GM19328 (cell line): ENCODE results near the gene PLCH2.
"Not testable (repeated sequence)": the region's sequence is repeated elsewhere in the genome, so short reads cannot be mapped to it uniquely, and the experiment has no call there.

Experiments
- ATAC-seq: cut with Tn5 transposase; IDR thresholded peaks from one replicate; pipeline ENCODE4 v1.9.1; 2021; ENCODE audit warnings: mild to moderate bottlenecking, moderate library complexity; ENCODE audit not compliant: unreplicated experiment

The PLCH2 gene

DNA sequence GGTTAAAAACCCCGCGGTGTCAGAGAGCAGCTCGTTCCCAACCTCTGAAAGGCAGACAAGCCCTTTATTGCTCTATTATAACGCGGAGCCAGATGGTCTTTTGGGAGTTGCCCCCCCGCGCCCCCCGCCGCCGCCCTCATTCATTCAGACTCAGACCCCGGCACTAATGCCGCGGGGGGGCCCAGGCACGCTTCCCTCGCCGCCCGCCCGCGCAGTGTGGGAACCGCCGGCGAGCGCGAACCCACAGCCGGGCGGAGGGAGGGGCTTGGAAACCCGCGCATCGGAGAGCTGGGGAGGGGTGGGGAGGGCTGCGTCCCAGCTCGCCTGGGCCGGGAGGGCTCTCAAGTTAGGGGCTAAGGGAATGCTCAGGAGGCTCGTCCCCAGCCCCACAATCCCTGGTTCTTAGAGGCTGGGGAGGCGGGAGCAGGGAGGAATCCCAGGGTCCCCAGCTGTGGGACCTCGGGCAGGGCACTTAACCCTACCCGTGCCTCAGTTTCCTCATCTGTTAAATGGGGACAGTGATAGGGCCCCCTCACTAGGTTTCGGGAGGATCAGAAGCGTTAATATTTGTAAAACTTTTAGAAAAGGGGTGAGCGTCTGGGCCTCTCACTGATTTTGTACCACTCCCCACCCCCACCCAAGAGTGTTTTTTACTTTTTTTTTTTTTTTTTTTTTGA is 64.9 kb downstream of the PLCH2 start:
- no peak for ATAC-seq

DNA sequence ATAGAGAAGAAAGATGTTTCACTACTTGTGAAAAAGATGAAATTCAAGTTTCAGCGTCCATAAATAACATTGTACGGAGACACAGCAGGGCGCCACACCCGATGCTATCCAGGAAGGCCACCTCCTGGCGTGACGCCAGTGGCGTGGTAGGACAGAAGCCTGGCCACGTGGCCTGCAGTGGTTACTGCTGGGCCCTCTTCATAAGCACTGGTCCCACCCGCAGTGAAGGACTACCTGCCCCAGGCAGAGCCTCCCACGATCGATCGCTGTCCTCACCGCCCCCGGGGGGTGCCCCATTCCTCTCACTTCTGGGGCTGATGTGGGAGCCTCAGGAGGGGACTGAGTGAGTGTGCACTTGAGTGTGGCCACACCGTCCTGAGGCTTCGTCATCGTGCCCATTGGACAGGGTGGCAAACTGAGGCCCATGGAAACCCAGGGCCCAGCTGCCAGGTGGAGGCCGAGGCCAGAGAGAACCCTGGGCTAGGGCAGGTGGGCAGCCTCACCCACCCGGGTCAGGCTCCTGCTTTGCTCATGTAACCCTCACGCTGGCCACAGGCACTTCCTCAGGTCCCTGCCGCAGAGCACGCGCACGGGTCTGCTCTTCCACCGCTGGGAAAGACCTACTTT is 65.6 kb downstream of the PLCH2 start:
- ATAC-seq: no peak

DNA sequence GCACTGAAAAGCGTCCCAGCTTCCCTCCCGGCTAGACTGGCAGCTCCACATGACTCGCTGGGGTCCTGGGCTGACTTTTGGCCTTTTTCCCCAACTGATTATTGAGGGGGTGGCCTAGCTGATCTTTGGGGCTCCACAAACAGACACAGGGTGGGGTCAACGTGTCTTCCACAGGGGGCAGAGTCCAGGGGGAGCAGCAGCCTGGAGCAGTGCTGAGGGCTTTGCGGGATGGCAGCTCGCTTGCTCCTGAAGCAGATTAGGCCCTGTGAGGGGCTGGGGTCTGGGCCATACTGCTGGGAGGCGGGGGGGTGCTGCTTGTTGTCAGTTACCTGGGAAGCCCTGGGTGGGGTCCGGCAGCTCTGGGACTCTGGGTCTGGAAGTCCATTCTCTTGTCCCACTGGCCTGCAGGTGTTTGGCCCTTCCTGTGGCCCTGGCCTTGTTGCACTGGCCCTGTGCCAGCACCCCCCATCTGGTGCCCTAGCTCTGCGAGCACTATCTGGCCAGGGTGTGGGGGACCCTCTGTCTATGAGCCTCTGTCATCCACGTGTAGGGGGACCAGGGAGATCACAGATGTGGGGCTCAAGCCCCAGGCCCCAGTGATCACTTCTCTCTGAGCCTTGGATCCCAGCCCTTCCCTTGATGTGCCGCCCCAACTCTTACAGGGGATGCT is 66.3 kb downstream of the PLCH2 start:
- ATAC-seq: no peak

DNA sequence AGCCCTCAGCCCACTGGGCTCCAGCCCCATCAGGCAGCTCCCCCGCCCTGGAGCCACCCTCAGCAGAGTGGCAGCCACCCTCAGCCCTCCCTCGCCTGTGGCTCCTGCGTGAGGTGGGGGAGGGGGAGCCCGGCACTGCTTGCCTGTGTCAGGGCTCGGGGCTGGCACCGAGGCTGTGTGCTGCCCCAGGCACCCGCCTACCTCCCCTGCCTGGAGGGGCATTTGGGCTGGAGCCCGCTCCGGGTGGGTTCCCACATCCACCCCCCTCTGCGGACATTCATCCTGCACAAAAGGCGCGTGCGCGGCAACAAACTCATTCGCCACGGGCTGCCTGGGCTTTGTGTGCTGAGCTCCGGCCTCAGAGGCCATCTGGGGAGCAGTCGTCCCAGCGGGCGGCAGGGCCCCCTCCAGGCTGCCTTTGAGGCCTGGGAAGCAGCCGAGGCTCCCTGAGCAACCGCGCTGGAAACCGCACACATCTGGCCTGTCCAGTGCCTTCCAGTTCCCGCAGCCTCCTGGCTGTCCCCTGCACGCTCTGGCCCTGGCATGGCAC is 67.5 kb downstream of the PLCH2 start:
- no peak for ATAC-seq

DNA sequence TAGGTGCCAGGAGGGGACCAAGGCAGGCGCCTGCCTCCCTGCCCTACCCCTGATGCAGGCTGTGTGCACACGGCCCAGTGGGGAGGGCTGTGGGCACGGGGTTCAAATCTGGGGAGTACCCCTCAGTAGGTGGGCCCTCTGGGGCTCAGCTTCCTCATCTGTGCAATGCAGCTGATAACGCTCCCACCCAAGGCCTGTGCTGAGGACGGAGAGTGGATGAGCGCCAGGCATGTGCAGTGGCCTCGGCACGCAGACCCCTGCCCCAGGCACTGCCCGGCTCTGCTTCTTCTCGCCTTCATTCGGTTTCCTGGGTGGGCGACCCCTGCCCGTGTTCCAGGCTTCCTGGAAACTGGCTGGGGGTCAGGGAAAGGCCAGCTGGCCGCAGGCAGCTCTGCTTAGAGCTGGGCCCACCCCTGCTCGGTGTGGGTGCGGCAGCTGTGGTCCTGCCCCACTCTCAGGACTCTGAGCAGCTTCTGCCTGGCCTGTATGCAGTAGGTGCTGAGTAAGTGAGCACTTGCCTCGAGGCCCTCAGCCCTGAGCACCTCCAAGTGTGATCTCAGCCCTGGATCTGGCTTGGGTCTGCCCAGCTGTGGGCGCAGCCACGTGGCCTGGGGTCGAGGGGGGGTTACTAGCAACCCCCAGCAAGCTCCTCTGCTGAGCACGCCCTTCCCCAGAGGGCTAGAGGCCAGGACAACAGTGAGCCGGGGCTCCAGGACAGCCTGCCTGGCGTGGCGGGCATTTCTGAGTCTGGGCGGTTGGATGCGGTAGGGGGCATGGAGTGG is 68.2 kb downstream of the PLCH2 start:
- no peak for ATAC-seq

DNA sequence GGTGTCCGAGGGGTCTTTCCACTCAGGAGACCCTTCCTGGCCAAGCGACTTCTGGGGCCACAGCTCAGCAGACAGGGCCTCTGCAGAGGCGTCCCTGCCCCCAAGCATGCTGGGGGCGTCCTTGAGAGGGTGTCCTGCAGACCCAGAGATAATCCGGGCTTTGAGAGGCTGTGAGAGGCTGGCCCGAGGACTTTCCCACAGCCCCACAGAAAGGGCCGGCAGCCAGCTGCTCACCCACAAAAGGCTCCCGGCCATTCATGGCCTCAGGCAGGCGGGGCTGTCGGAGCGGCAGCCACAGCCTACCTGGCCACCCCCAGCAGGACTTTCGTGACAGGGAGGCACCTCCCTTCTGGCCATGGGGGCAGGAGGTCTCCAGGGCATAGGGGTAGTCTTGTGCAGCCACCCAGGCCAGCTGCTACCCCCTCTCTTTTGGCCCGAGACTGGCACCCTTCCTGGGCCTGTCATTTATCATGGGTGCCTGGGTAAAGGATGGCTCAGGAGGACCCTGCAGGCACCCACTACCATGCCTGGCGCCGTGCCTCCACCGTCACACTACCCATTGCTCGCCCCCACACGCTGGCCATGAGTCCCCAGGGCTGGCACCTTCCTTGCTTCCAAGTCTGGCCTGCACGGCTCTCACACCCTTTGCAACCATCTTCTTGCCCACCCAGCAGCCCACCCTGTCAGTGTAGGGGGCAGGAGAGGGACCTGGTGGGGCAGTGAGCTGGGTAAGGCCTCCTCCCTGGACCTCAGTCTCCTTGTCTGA is 69.0 kb downstream of the PLCH2 start:
- no peak for ATAC-seq

DNA sequence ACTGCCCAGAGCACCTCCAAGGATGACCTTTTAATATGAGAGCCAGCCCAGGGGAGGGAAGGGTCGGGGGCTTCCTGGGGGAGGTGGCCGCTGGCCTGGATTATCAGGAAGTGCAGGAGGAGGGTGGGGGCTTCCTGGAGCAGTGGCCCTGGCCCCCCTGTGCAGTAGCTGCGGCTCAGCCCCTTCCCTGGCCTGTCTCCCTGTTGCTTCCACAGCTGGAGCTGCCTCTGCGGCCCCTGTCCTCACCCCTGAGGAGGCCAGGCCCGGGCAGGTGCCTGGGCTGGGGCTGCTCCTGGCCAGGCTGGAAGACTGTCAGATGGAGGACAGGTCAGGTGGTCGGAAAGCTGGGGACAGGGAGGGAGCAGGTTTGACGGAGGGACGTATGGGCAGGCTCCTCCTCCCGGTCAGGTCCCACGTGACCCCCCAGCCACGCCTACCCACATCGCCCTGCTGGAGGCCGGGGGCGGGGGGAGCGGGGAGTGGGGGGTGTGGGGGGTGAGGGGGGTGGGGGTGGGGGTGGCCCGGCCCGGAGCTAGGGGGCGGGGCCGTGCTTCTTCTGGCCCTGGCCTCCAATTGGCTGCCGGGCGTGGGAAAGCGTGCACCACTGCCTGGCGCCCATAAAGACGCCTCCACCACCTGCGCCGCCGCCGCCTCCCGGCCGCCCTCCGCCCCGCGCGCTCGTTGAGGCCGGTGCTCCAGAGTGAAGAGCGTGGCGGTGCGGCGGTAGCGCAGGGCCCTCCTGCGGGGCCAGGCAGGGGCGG is 69.8 kb downstream of the PLCH2 start:
- peak; percentile 36 for ATAC-seq

DNA sequence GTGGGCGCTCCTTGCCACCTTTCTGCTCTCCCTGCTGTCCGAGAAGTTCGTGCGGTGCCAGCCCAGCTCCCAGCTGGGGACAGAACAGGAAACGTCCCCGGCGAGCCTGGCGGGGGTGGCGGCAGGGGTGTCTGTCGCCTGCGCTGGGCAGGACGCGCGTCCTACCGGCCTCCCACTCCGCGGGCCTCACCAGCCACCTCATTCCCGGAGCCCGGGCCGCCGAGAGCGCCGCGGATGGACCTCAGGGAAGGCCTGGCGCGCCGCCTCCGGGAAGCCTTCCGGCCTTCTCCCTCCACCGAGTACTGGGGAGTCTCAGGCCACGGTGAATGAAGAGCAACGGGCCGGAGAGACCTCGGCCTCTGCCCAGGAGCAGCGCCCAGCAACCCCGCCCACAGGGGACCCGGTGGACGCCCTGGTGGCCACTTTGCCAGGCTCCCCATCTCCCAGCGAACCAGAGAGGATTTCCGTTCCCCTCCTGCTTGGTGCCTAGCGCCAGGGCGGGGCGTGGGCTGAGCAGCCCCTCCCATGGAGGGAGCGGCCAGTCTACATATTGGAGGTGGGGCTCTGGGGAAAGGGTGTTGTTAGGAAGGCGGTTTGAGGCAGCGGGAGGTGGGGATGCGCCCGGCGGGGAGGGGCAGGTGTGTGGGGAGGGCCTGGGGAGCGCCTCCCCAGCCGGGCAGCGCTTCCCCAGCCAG is 70.6 kb downstream of the PLCH2 start:
- ATAC-seq: peak; percentile 30

DNA sequence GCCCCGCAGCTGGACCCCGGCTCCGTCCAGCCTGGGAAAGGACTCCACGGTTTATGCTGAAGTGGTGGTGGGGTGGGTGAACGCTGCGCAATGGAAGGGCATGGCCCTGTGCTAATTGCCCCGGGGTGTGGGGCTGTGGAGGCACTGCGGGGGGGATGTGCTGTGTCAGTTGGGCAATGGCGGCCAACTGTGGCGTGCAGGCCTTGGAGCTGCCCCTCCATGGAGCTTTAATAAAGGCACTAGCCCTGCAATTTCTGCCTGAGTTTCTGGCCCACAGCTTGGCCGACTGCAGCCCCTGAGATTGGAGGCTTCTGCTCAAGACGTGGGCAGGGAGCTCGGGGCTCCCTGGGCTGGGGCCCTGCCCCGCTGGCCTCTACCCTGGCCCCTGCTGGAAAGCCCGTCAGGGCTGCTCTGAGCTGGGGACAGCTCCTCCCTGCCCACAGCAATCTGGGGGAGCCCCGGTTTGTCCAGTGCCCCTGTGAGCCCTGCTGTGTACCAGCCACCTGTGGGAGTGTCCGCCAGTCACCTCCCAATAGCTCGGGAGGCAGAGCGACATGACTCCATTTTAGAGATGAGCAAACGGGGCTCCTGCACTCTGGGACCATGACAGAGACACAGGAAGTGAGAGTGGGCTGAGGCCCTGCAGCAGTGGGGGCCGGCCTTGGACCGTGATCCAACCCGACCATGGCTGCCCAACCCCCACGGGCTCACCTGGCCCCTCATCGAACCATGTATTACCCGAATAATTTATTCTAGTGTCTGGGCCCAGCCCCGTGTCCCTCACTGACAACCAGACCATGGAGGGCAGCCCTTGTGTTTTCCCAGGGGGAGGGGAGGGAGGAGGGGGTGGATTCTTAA is 71.3 kb downstream of the PLCH2 start:
- ATAC-seq: no peak

DNA sequence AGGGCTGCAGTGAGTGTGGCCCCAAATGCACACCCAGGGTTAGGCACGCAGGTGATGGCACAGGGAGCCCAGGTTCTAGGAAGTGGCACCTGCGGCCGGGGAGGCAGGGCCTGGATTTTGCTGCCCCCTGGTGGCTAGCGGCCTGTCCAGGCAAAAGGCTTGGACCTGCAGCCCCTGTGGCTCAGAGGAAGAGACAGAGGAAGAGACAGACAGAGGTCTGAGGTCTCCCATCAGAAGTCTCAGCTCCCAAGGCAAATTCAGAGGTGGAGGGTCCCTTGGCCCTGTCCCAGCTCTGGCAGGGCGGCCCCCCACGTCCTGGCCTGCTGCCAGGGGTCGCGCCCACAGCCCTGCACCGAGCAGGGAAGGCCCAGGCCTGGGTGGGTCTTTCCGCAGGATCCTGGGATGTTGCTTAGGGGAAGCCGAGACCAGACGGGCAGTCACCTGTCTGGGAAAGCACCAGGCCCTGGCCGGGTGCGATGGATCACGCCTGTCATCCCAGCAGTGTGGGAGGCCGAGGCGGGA is 72.0 kb downstream of the PLCH2 start:
- no peak for ATAC-seq

DNA sequence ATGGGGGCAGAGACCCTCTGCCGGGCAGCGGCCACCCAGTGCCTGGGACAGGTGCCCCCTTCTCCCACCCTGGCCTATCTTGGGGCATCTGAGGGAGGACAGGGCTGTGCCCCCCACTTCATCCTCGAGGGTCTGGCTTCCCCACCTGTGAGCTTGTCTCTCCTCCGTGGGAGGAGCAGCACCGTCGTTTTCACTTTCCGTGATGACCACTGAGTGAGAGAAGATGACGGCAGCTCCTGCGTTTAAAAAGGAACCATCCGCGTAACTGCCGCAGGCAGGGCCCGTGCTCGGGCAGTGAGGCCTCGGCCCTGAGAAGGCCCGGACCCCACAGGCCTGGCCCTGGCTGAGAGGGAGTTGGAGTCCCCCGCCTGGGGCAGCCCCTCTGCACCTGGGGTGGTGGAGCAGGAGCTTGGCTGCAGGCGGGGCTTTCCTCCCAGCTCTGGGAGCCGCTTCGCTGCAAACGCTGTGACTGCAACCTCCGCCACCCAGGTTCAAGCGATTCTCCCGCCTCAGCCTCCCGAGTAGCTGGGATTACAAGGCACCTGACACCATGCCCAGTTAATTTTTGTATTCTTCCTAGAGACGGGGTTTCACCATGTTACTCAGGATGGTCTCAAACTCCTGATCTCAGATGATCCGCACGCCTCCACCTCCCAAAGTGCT is 73.4 kb downstream of the PLCH2 start:
- not testable (repeated sequence) for ATAC-seq

DNA sequence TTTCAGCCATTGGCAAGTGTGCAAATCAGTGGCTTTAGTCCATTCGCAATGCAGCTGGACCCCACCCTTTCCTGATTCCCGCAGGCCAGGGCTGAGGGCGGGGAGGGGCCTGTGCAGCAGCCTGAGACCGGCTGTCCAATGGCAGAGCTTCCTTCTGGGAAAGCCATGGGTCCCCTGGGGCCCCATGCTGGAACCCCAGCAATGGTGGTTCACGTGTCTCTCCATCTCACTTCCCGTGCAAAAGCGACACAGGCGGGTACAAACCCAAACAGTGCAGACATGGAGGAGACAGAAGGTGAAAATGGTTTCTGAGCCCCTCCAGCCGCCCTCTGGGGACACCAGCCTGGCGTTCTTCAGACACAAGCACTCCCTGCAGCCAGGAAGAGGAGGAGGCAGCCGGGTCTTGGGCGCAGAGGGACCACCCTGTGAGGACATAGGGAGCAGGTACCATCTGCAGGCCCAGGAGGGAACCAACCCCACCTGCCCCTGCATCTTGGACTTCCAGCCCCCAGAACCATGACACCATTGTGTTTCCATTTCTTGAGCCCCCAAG is 74.3 kb downstream of the PLCH2 start:
- not testable (repeated sequence) for ATAC-seq

DNA sequence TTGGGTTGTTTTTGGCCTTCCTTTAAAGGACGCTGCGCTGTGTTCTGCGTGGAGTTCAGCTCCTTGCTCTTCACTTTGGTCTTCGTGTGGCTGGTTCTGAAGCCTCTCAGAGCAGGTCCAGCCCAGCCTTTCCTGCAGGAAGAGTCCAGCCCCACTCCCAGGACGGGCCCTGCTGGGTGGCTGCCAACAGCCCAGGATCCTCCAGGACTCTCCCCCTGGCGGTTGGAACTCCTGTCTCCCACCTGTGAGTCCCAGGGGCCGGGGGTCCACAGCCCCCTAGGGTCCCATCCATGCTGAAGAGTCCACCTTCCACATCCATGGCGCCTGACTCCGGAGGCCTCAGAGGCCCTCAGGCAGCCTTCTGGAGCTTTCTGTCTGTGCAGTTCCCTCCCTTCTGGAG is 75.5 kb downstream of the PLCH2 start:
- not testable (repeated sequence) for ATAC-seq

DNA sequence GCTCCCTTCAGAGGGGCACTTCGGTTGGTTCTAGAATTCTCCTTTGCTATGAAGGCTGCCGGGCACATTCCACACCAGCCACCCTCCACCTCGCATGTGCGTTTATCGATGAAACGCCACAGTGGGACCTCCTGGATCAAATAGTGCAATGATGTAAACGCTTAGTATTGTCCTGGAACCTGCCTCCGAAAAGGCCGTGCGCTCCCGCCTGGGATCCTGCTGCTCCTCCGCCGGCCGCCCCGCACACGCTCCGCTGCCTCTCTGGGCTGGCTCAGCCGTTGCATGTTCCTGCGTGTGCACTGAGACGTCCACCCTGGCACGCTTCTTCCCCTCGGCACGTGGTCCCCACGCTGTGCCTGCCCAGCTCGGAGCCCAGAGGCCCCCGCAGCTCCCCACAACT is 76.1 kb downstream of the PLCH2 start:
- no peak for ATAC-seq

DNA sequence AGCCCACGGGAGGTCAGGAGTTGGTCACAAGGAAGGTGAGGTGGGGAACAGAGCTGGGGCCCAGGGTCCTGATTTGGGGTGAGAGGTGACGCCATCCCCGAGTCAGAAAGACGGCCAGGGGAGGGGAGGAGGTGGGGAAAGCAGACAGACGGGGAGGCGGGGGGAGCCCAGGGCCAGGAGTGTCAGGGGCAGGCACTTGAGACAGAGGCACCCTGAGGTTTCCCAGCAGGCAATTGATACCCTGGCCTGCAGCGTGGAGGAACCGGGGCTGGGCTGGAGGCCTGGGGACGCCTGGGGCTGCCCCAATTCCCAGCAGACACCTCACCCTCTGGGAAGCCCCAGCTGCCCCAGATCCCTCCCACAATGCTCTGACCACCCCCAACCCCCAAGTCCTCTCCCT is 77.0 kb downstream of the PLCH2 start:
- not testable (repeated sequence) for ATAC-seq

DNA sequence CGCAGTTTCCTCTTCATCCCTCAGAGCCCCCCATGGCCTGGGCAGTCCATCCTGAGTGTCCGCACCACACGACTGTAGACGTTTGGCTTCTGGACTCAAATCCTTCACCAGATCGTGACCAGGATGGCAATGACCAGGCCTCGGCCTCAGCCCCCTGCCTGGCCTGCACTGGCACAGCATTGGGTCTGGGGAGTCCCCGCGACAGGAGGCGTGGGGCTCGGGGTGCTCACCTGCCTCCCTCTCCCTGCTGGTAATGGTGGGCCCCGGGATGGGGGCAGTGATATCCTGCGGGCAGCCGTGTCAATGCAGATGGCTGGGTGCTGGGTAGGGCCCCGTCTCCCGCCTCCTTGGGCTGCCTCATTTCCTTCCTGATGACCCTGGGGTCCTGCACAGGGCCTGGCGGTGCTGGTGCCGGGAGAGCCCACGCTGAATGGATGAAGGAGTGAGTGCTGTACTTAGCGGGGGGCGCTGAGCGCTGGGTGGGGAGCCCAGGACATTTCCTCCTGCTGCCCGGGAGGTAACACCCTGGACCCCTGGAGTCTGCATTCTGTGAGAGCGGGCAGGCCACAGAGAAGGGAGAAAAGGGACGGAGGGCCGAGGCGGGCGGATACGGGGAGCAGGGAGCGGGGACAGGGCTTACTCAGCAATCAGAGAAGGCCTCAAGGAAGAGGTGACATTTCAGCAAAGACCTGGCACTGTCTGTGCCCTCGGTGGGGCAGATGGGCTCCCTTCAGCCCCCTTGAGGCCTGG is 78.0 kb downstream of the PLCH2 start:
- no peak for ATAC-seq
